ENCODE results near the gene SOX6. TPM values are rescaled to one million over a fixed set of nuclear protein-coding genes. Genes with fewer than 3 reads are reported as not detected.

SOX6 gene
- total RNA-seq, 4 donors from 2014 or later = 25.3 to 42.3 (median 37.4) TPM

DNA sequence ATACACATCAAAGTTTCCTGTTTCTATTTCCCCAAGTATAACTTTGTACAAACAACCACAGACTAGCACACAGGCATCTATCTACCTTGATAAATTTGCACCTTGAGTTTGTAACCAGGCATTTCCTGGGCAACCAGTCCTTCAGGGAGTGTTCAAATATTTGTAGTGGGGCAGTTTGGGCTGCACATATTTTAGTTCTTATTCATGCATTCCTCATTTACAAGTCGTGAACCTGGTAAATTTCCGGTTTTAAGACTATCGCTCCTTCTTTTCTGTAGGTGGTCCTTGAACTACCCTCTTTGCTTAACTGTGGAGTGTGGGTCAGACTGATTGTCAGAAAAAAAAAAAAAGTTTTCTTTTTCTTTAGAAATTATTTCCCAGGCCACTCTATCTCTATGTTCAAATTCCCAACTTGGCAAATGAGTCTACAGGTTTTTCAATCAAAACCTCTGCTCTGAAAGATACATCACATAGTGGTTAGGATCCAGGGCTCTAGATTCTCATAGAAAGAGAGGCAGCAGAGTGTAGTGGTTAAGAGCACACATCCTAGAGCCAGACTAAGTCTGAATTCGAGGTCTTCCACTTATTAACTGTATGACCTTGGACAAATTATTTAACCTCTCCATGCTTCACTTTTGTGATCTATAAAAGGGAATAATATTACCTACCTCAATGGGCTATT is 201.5 kb downstream of the SOX6 start:
- no peak for ATAC-seq
- TF ChIP-seq POLR2A (IDR thresholded peaks at IDR 0.05) = no peak
- TF ChIP-seq CTCF (IDR thresholded peaks at IDR 0.05 in 4 of 5, conservative IDR thresholded peaks at IDR 0.05 in 1 of 5) = no peak
- Histone ChIP-seq H3K9me3 (no peaks in the 10 kb centered on the region), H3K27ac (no peak overlapping the region), H3K36me3 (no peaks in the 10 kb centered on the region), H3K4me1 (peaks cover 11 to 21% of the 10 kb centered on the region in 2 donors), H3K4me3 (no peak overlapping the region), H3K27me3 (no peaks in the 10 kb centered on the region)
- intact Hi-C loops (cut with DNase I; ENCODE audit: low total_unique reads) = no loop called here
- in situ Hi-C loops (cut with MboI; ENCODE audit: low sequenced_read_pairs in 4 of 4) = no loop called here
- DNase-seq = no peak

GRCh38 chr11:16153951-16154350 is 202.4 kb downstream of the SOX6 start:
- peaks cover 20 to 23% of the 10 kb centered on the region in 2 donors for H3K4me1 ChIP-seq
- ATAC-seq = no peak
- H3K27ac ChIP-seq = no peak overlapping the region
- TF ChIP-seq POLR2A (IDR thresholded peaks at IDR 0.05) (no peak), CTCF (IDR thresholded peaks at IDR 0.05 in 4 of 5, conservative IDR thresholded peaks at IDR 0.05 in 1 of 5) (no peak)
- DNase-seq = no peak
- no peaks in the 10 kb centered on the region for H3K9me3 ChIP-seq
- no peaks in the 10 kb centered on the region for H3K27me3 ChIP-seq
- intact Hi-C loops (cut with DNase I; ENCODE audit: low total_unique reads) = no loop called here
- H3K4me3 ChIP-seq = no peak overlapping the region
- in situ Hi-C loops (cut with MboI; ENCODE audit: low sequenced_read_pairs in 4 of 4) = no loop called here
- no peaks in the 10 kb centered on the region for H3K36me3 ChIP-seq

DNA sequence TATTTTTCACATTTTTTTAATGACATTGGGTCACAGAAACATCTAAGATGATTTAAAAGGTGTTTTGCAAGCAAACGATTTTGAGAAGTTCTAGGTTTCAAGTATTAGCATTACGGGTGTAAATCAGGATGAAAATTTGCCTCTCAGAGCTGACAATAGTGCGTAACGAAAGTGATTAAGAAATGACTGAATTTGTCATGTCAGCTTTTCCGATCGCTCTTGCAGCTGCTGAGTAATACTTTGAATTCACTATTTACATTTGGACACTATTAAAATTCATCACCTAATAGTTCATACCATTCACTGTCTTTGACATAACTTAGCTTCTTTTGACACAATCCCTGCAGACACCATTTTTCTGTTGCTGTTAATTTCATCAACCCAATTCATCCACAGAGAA is 205.2 kb downstream of the SOX6 start:
- Histone ChIP-seq H3K4me3 (no peak overlapping the region), H3K27ac (no peak overlapping the region), H3K9me3 (no peaks in the 10 kb centered on the region), H3K36me3 (no peaks in the 10 kb centered on the region), H3K27me3 (no peaks in the 10 kb centered on the region), H3K4me1 (peaks cover 25 to 30% of the 10 kb centered on the region in 2 donors)
- DNase-seq (no peak), ATAC-seq (no peak)
- TF ChIP-seq POLR2A (IDR thresholded peaks at IDR 0.05) (no peak), CTCF (IDR thresholded peaks at IDR 0.05 in 4 of 5, conservative IDR thresholded peaks at IDR 0.05 in 1 of 5) (no peak)
- in situ Hi-C loops (cut with MboI; ENCODE audit: low sequenced_read_pairs in 4 of 4) = no loop called here
- intact Hi-C loops (cut with DNase I; ENCODE audit: low total_unique reads) = no loop called here

DNA sequence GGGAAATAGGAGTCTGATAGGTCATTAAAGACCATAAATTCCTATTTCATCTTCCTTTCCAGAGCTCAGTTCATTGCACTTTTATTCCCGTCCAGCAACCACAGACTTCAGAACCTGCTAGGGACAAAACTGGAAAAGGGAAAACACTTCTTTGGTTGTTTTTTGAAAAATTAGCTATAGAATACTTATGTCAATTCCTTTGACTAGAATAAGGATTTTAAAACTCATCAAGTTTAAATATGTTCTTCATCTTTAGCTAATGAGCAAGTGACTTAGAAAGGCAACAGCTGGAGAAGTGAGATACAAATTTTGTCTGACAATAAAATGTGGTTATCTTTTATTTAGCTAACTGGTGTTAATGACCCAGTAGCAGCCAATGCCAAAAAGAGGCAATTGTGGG is 206.9 kb downstream of the SOX6 start:
- Histone ChIP-seq H3K9me3 (no peaks in the 10 kb centered on the region), H3K4me1 (peaks cover 25 to 30% of the 10 kb centered on the region in 2 donors), H3K36me3 (no peaks in the 10 kb centered on the region), H3K27ac (peak overlapping the region in 2 of 4 donors; percentile 41 to 56), H3K4me3 (no peak overlapping the region), H3K27me3 (no peaks in the 10 kb centered on the region)
- DNase-seq = no peak
- in situ Hi-C loops (cut with MboI; ENCODE audit: low sequenced_read_pairs in 4 of 4) (no loop called here), intact Hi-C loops (cut with DNase I; ENCODE audit: low total_unique reads) (no loop called here)
- ATAC-seq = no peak
- TF ChIP-seq POLR2A (IDR thresholded peaks at IDR 0.05) = no peak
- no peak for TF ChIP-seq CTCF (IDR thresholded peaks at IDR 0.05 in 4 of 5, conservative IDR thresholded peaks at IDR 0.05 in 1 of 5)
